DOHH2 (cell line): ENCODE data around the gene AKAP13.

Experiments
- H3F3A ChIP-seq: fragments of 200-600 bp; sonication (generic), shearing (Covaris generic); 2 replicates; pipeline ENCODE4 v1.6.0; 2016; ENCODE audit warnings: antibody characterized with exemption, mild to moderate bottlenecking; ENCODE audit not compliant: control insufficient read depth, insufficient read depth
- H3K27ac ChIP-seq: fragments of 200-600 bp; sonication (generic); 2 replicates; pipeline ENCODE4 v1.5.1; 2014; ENCODE audit warnings: low read depth, mild to moderate bottlenecking, low read length, moderate library complexity
- H3K27me3 ChIP-seq: fragments of 200-600 bp; sonication (generic); 2 replicates; pipeline ENCODE4 v1.6.1; 2014; ENCODE audit warnings: mild to moderate bottlenecking, low read length, mixed read lengths; ENCODE audit not compliant: control insufficient read depth
- H3K36me3 ChIP-seq: fragments of 200-600 bp; sonication (generic); 2 replicates; pipeline ENCODE4 v1.6.1; 2014; ENCODE audit warnings: mild to moderate bottlenecking, low read length, moderate library complexity, mixed read lengths; ENCODE audit not compliant: control insufficient read depth
- H3K4me1 ChIP-seq: fragments of 200-600 bp; sonication (generic); 2 replicates; pipeline ENCODE4 v1.6.1; 2014; ENCODE audit warnings: mild to moderate bottlenecking, low read length, mixed read lengths; ENCODE audit not compliant: control insufficient read depth
- H3K4me2 ChIP-seq: fragments of 200-600 bp; sonication (generic); 2 replicates; pipeline ENCODE4 v1.6.0; 2014; ENCODE audit warnings: mild to moderate bottlenecking, low read length, moderate library complexity
- H3K4me3 ChIP-seq: fragments of 200-600 bp; sonication (generic); 2 replicates; pipeline ENCODE4 v1.5.1; 2014; ENCODE audit warnings: mild to moderate bottlenecking, low read length, mixed read lengths
- H3K79me2 ChIP-seq: fragments of 200-600 bp; sonication (generic); 2 replicates; pipeline ENCODE4 v1.6.1; 2014; ENCODE audit warnings: mild to moderate bottlenecking, low read length, mixed read lengths; ENCODE audit not compliant: control insufficient read depth
- H3K9me2 ChIP-seq: fragments of 200-600 bp; sonication (generic); replicated peaks from 2 replicates; pipeline ENCODE4 v1.6.1; 2014; ENCODE audit warnings: mild to moderate bottlenecking, low read length, mixed read lengths; ENCODE audit not compliant: control insufficient read depth
- H3K9me3 ChIP-seq: fragments of 200-600 bp; sonication (generic); 2 replicates; pipeline ENCODE4 v1.6.1; 2014; ENCODE audit warnings: antibody characterized with exemption, low read length, mixed read lengths; ENCODE audit not compliant: control insufficient read depth, insufficient read depth
- H4K20me1 ChIP-seq: fragments of 200-600 bp; sonication (generic); 2 replicates; pipeline ENCODE4 v1.6.0; 2014; ENCODE audit warnings: low read depth, mild to moderate bottlenecking, antibody characterized with exemption, low read length, moderate library complexity; ENCODE audit not compliant: control insufficient read depth, insufficient read depth
- EZH2phosphoT487 ChIP-seq: fragments of 200-600 bp; sonication (generic); IDR thresholded peaks from 2 replicates; pipeline ENCODE4 v1.6.1; 2017; ENCODE audit warnings: borderline replicate concordance, mild to moderate bottlenecking, antibody characterized with exemption, low read length, moderate library complexity, mixed read lengths
- TF ChIP-seq, protein P1 (sequence below): fragments of 200-600 bp; sonication (generic); IDR thresholded peaks from one replicate; pipeline ENCODE4 v1.5.1; 2014; ENCODE audit warnings: antibody characterized with exemption, mild to moderate bottlenecking, low read depth, low read length; ENCODE audit not compliant: poor library complexity, severe bottlenecking

AKAP13 gene

GRCh38 chr15:85759376-85759775, 379.0 kb downstream of the AKAP13 start:
- no peaks in the 10 kb centered on the region for H3F3A ChIP-seq
- no peak overlapping the region for H3K4me3 ChIP-seq
- no peak overlapping the region for H3K4me2 ChIP-seq
- TF ChIP-seq EZH2phosphoT487 = no peak
- TF ChIP-seq, protein P1, sequence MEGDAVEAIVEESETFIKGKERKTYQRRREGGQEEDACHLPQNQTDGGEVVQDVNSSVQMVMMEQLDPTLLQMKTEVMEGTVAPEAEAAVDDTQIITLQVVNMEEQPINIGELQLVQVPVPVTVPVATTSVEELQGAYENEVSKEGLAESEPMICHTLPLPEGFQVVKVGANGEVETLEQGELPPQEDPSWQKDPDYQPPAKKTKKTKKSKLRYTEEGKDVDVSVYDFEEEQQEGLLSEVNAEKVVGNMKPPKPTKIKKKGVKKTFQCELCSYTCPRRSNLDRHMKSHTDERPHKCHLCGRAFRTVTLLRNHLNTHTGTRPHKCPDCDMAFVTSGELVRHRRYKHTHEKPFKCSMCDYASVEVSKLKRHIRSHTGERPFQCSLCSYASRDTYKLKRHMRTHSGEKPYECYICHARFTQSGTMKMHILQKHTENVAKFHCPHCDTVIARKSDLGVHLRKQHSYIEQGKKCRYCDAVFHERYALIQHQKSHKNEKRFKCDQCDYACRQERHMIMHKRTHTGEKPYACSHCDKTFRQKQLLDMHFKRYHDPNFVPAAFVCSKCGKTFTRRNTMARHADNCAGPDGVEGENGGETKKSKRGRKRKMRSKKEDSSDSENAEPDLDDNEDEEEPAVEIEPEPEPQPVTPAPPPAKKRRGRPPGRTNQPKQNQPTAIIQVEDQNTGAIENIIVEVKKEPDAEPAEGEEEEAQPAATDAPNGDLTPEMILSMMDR = no peak
- H3K27ac ChIP-seq = no peak overlapping the region
- no peaks in the 10 kb centered on the region for H3K79me2 ChIP-seq
- H3K27me3 ChIP-seq = no peaks in the 10 kb centered on the region
- H3K36me3 ChIP-seq = no peaks in the 10 kb centered on the region
- H3K9me2 ChIP-seq = no peaks in the 10 kb centered on the region
- H3K4me1 ChIP-seq = no peaks in the 10 kb centered on the region
- no peaks in the 10 kb centered on the region for H4K20me1 ChIP-seq
- no peaks in the 10 kb centered on the region for H3K9me3 ChIP-seq

- no peaks in the 10 kb centered on the region for H3K27me3 ChIP-seq
- H3K9me3 ChIP-seq = no peaks in the 10 kb centered on the region
- no peaks in the 10 kb centered on the region for H3K9me2 ChIP-seq
- no peaks in the 10 kb centered on the region for H3K4me1 ChIP-seq
- no peaks in the 10 kb centered on the region for H3F3A ChIP-seq
- no peak overlapping the region for H3K4me3 ChIP-seq
- H3K4me2 ChIP-seq = no peak overlapping the region
- no peaks in the 10 kb centered on the region for H3K79me2 ChIP-seq
- 0 out of 2 replicates have a peak, but pooled peaks cover 2% of the 10 kb centered on the region for H4K20me1 ChIP-seq
- TF ChIP-seq, protein P1 = no peak
- no peak for TF ChIP-seq EZH2phosphoT487
- H3K27ac ChIP-seq = no peak overlapping the region
- no peaks in the 10 kb centered on the region for H3K36me3 ChIP-seq
These were observed 379.6 kb downstream of the AKAP13 start for GRCh38 chr15:85760049-85760448.

- no peaks in the 10 kb centered on the region for H3K36me3 ChIP-seq
- H3K79me2 ChIP-seq = no peaks in the 10 kb centered on the region
- H3K9me2 ChIP-seq = no peaks in the 10 kb centered on the region
- H3K27me3 ChIP-seq = no peaks in the 10 kb centered on the region
- H3F3A ChIP-seq = no peaks in the 10 kb centered on the region
- no peak overlapping the region for H3K27ac ChIP-seq
- TF ChIP-seq, protein P1 = no peak
- no peak for TF ChIP-seq EZH2phosphoT487
- H3K4me3 ChIP-seq = no peak overlapping the region
- H3K9me3 ChIP-seq = no peaks in the 10 kb centered on the region
- H4K20me1 ChIP-seq = 0 out of 2 replicates have a peak, but pooled peaks cover 2% of the 10 kb centered on the region
- H3K4me2 ChIP-seq = no peak overlapping the region
- no peaks in the 10 kb centered on the region for H3K4me1 ChIP-seq
These were observed 380.3 kb downstream of the AKAP13 start for GRCh38 chr15:85760531-85761371.
